ENCODE results near the gene IL1RAPL1. TPM values are rescaled to one million over a fixed set of nuclear protein-coding genes. Genes with fewer than 3 reads are reported as not detected.
"Not testable (repeated sequence)": the region's sequence is repeated elsewhere in the genome, so short reads cannot be mapped to it uniquely, and the experiment has no call there.

IL1RAPL1 gene
- total RNA-seq, 2 donors from 2014 or later: 0.54 TPM; not detected in 1

- Histone ChIP-seq H3K27me3 (replicated peaks; ENCODE audit: insufficient read depth) (no peaks in the 10 kb centered on the region), H3K27ac (no peak overlapping the region), H3K4me1 (ENCODE audit: control insufficient read depth in 1 of 2, low read depth in 2 of 2) (no peaks in the 10 kb centered on the region), H3K4me3 (no peak overlapping the region), H3K36me3 (no peaks in the 10 kb centered on the region), H3K9me3 (no peaks in the 10 kb centered on the region)
- TF ChIP-seq, protein P1, sequence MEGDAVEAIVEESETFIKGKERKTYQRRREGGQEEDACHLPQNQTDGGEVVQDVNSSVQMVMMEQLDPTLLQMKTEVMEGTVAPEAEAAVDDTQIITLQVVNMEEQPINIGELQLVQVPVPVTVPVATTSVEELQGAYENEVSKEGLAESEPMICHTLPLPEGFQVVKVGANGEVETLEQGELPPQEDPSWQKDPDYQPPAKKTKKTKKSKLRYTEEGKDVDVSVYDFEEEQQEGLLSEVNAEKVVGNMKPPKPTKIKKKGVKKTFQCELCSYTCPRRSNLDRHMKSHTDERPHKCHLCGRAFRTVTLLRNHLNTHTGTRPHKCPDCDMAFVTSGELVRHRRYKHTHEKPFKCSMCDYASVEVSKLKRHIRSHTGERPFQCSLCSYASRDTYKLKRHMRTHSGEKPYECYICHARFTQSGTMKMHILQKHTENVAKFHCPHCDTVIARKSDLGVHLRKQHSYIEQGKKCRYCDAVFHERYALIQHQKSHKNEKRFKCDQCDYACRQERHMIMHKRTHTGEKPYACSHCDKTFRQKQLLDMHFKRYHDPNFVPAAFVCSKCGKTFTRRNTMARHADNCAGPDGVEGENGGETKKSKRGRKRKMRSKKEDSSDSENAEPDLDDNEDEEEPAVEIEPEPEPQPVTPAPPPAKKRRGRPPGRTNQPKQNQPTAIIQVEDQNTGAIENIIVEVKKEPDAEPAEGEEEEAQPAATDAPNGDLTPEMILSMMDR (IDR thresholded peaks at IDR 0.05): no peak
- no peak for ATAC-seq (ENCODE audit: insufficient number of reproducible peaks, low FRiP score, low read depth)
- DNase-seq (ENCODE audit: low spot score): no peak
Observed at GRCh38 chrX:29090811-29091210, 503.6 kb downstream of the IL1RAPL1 start.

- Histone ChIP-seq H3K4me3 (no peak overlapping the region), H3K36me3 (no peaks in the 10 kb centered on the region), H3K9me3 (no peaks in the 10 kb centered on the region), H3K27ac (no peak overlapping the region), H3K27me3 (replicated peaks; ENCODE audit: insufficient read depth) (no peaks in the 10 kb centered on the region), H3K4me1 (ENCODE audit: control insufficient read depth in 1 of 2, low read depth in 2 of 2) (no peaks in the 10 kb centered on the region)
- TF ChIP-seq, protein P1 (IDR thresholded peaks at IDR 0.05): no peak
- DNase-seq (ENCODE audit: low spot score) (no peak), ATAC-seq (ENCODE audit: insufficient number of reproducible peaks, low FRiP score, low read depth) (no peak)
Observed at GRCh38 chrX:29107231-29107630, 520.0 kb downstream of the IL1RAPL1 start.

GRCh38 chrX:29110041-29110440, 522.8 kb downstream of the IL1RAPL1 start:
- DNase-seq (ENCODE audit: low spot score) (no peak), ATAC-seq (ENCODE audit: insufficient number of reproducible peaks, low FRiP score, low read depth) (no peak)
- no peaks in the 10 kb centered on the region for H3K9me3 ChIP-seq
- H3K27ac ChIP-seq: no peak overlapping the region
- no peaks in the 10 kb centered on the region for H3K36me3 ChIP-seq
- H3K4me3 ChIP-seq: no peak overlapping the region
- no peaks in the 10 kb centered on the region for H3K4me1 ChIP-seq (ENCODE audit: control insufficient read depth in 1 of 2, low read depth in 2 of 2)
- no peaks in the 10 kb centered on the region for H3K27me3 ChIP-seq (replicated peaks; ENCODE audit: insufficient read depth)
- TF ChIP-seq, protein P1 (IDR thresholded peaks at IDR 0.05): no peak

DNA sequence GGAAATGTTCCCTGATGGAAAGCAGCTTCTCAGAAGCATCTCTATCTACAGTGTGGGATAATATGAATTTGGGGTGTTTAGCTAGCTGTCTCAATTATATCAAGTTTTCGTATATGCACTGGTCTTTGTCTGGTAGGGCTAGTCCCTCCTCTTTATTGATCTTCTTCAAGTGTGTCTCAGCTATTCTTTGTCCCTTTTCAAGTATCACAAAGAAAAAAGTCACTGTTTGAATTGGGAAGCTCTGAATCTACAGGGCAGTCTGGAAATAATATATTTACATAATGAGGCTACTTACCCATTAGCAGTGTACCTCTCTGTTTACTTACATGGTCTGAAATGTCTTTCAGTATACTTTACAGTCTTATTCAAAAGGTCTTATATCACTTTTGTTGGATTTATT, 526.0 kb downstream of the IL1RAPL1 start:
- H3K9me3 ChIP-seq: no peaks in the 10 kb centered on the region
- no peak for ATAC-seq (ENCODE audit: insufficient number of reproducible peaks, low FRiP score, low read depth)
- H3K36me3 ChIP-seq: no peaks in the 10 kb centered on the region
- no peaks in the 10 kb centered on the region for H3K27me3 ChIP-seq (replicated peaks; ENCODE audit: insufficient read depth)
- H3K27ac ChIP-seq: no peak overlapping the region
- H3K4me1 ChIP-seq (ENCODE audit: control insufficient read depth in 1 of 2, low read depth in 2 of 2): no peaks in the 10 kb centered on the region
- TF ChIP-seq, protein P1 (IDR thresholded peaks at IDR 0.05): no peak
- no peak overlapping the region for H3K4me3 ChIP-seq
- no peak for DNase-seq (ENCODE audit: low spot score)

DNA sequence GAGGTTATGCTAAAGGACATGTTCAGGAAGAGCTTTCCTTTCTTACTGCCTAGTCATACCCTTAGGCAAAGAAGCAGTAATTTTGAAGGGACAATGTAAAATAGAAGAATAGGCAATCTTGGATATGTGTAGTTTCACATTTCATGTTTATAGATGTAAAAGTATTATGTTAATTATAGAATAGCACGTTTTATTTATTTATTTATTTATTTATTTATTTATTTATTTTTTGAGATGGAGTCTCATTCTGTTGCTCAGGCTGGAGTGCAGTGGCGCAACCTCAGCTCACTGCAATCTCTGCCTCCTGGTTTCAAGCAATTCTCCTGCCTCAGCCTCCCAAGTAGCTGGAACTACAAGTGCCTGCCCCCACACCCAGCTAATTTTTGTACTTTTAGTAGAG, 535.6 kb downstream of the IL1RAPL1 start:
- not testable (repeated sequence) for H3K27me3 ChIP-seq (replicated peaks; ENCODE audit: insufficient read depth); H3K27ac ChIP-seq; H3K4me3 ChIP-seq; ATAC-seq (ENCODE audit: insufficient number of reproducible peaks, low FRiP score, low read depth); H3K9me3 ChIP-seq; H3K4me1 ChIP-seq (ENCODE audit: control insufficient read depth in 1 of 2, low read depth in 2 of 2); H3K36me3 ChIP-seq; DNase-seq (ENCODE audit: low spot score)

GRCh38 chrX:29130905-29131304, 543.7 kb downstream of the IL1RAPL1 start:
- Histone ChIP-seq H3K27me3 (replicated peaks; ENCODE audit: insufficient read depth) (no peaks in the 10 kb centered on the region), H3K4me3 (no peak overlapping the region), H3K9me3 (no peaks in the 10 kb centered on the region), H3K27ac (no peak overlapping the region), H3K36me3 (no peaks in the 10 kb centered on the region), H3K4me1 (ENCODE audit: control insufficient read depth in 1 of 2, low read depth in 2 of 2) (no peaks in the 10 kb centered on the region)
- DNase-seq (ENCODE audit: low spot score) (no peak), ATAC-seq (ENCODE audit: insufficient number of reproducible peaks, low FRiP score, low read depth) (no peak)
- TF ChIP-seq, protein P1 (IDR thresholded peaks at IDR 0.05): no peak

Data from thoracic aorta (tissue), 2 donors.